HS-27A (cell line): ENCODE data around the gene KANSL1L.
A peak's percentile ranks its signal among the peaks of the same experiment; 100 is the strongest.
"Not testable (repeated sequence)": the region's sequence is repeated elsewhere in the genome, so short reads cannot be mapped to it uniquely, and the experiment has no call there.

Experiments
- DNase-seq: peaks from one replicate; pipeline ENCODE4 v3.0.0-alpha.2; 2012; ENCODE audit warnings: low read depth, missing footprints

Gene KANSL1L

GRCh38 chr2:210171309-210172218, at the start of gene KANSL1L:
KANSL1L (minus strand) TSS chr2:210171409; CDS start chr2:210154582, 16,827 bp downstream.
- peak; percentile 51 for DNase-seq

GRCh38 chr2:210215120-210215519, 43.9 kb upstream of the KANSL1L start:
- DNase-seq: no peak

- no peak for DNase-seq
These were observed 39.0 kb upstream of the KANSL1L start for GRCh38 chr2:210210185-210210584.

GRCh38 chr2:210207929-210208328, 36.7 kb upstream of the KANSL1L start:
- no peak for DNase-seq

GRCh38 chr2:210203558-210203957, 32.3 kb upstream of the KANSL1L start:
- DNase-seq: no peak

- DNase-seq: no peak
These were observed 31.9 kb upstream of the KANSL1L start for GRCh38 chr2:210203147-210203546.

GRCh38 chr2:210199854-210200253, 28.6 kb upstream of the KANSL1L start:
- no peak for DNase-seq

GRCh38 chr2:210199186-210199765, 28.1 kb upstream of the KANSL1L start:
- no peak for DNase-seq

- no peak for DNase-seq
These were observed 27.1 kb upstream of the KANSL1L start for GRCh38 chr2:210198326-210198725.

- no peak for DNase-seq
These were observed 26.5 kb upstream of the KANSL1L start for GRCh38 chr2:210197720-210198119.

- no peak for DNase-seq
These were observed 24.1 kb upstream of the KANSL1L start for GRCh38 chr2:210195101-210195852.

GRCh38 chr2:210190345-210190744, 19.1 kb upstream of the KANSL1L start:
- DNase-seq: no peak

- DNase-seq: no peak
These were observed 18.4 kb upstream of the KANSL1L start for GRCh38 chr2:210189452-210190138.

GRCh38 chr2:210188755-210189154, 17.5 kb upstream of the KANSL1L start:
- no peak for DNase-seq

GRCh38 chr2:210188190-210188589, 17.0 kb upstream of the KANSL1L start:
- no peak for DNase-seq

- not testable (repeated sequence) for DNase-seq
These were observed 12.7 kb upstream of the KANSL1L start for GRCh38 chr2:210183936-210184335.

- DNase-seq: not testable (repeated sequence)
These were observed 10.4 kb upstream of the KANSL1L start for GRCh38 chr2:210181606-210182088.

- DNase-seq: not testable (repeated sequence)
These were observed 9.9 kb upstream of the KANSL1L start for GRCh38 chr2:210181033-210181605.

- no peak for DNase-seq
These were observed 9.3 kb upstream of the KANSL1L start for GRCh38 chr2:210180477-210180876.

GRCh38 chr2:210179351-210179990, 8.3 kb upstream of the KANSL1L start:
- DNase-seq: no peak

GRCh38 chr2:210177769-210178168, 6.6 kb upstream of the KANSL1L start:
- DNase-seq: no peak
